GM19193 (cell line): ENCODE results near the gene CAMTA1.

ENCODE experiments used
- POLR2A ChIP-seq: IDR thresholded peaks from 4 replicates; pipeline ENCODE4 v1.6.1; 2011; ENCODE audit not compliant: insufficient read depth, insufficient read length; ENCODE audit errors: extremely low read depth

The CAMTA1 gene

GRCh38 chr1:7356079-7356478 is 570.8 kb downstream of the CAMTA1 start:
- no peak for TF ChIP-seq POLR2A

- no peak for TF ChIP-seq POLR2A
Measured at GRCh38 chr1:7358425-7358824, 573.2 kb downstream of the CAMTA1 start.

- no peak for TF ChIP-seq POLR2A
Measured at GRCh38 chr1:7360526-7360925, 575.3 kb downstream of the CAMTA1 start.

GRCh38 chr1:7362947-7363346 is 577.7 kb downstream of the CAMTA1 start:
- no peak for TF ChIP-seq POLR2A

GRCh38 chr1:7363450-7363849 is 578.2 kb downstream of the CAMTA1 start:
- TF ChIP-seq POLR2A, result no peak

- no peak for TF ChIP-seq POLR2A
Measured at GRCh38 chr1:7365706-7366105, 580.5 kb downstream of the CAMTA1 start.

- no peak for TF ChIP-seq POLR2A
Measured at GRCh38 chr1:7366286-7366954, 581.2 kb downstream of the CAMTA1 start.

GRCh38 chr1:7366955-7367665 is 581.9 kb downstream of the CAMTA1 start:
- no peak for TF ChIP-seq POLR2A

GRCh38 chr1:7369866-7370265 is 584.6 kb downstream of the CAMTA1 start:
- no peak for TF ChIP-seq POLR2A

GRCh38 chr1:7371926-7372325 is 586.7 kb downstream of the CAMTA1 start:
- no peak for TF ChIP-seq POLR2A

GRCh38 chr1:7372477-7373120 is 587.3 kb downstream of the CAMTA1 start:
- no peak for TF ChIP-seq POLR2A

GRCh38 chr1:7373251-7373650 is 588.0 kb downstream of the CAMTA1 start:
- no peak for TF ChIP-seq POLR2A

- no peak for TF ChIP-seq POLR2A
Measured at GRCh38 chr1:7373876-7374562, 588.8 kb downstream of the CAMTA1 start.

GRCh38 chr1:7374563-7375160 is 589.4 kb downstream of the CAMTA1 start:
- no peak for TF ChIP-seq POLR2A

GRCh38 chr1:7375329-7375728 is 590.1 kb downstream of the CAMTA1 start:
- TF ChIP-seq POLR2A, result no peak
